H1 (cell line): Measurements from ENCODE around the gene ITGAV. TPM values are rescaled to one million over a fixed set of nuclear protein-coding genes. Genes with fewer than 3 reads are reported as not detected.
A peak's percentile ranks its signal among the peaks of the same experiment; 100 is the strongest.

Source experiments
- CTCF ChIA-PET: fragments of 300-600 bp; sonication (Branson Sonifier 250); formaldehyde crosslinking; loops from one replicate; lab custom pipeline; 2021; ENCODE audit not compliant: partially characterized antibody; lab: Charles Lee
- POLR2A ChIA-PET: fragments of 300-600 bp; sonication (Branson Sonifier 250); formaldehyde crosslinking; loops from one replicate; lab custom pipeline; 2021; ENCODE audit warnings: inconsistent platforms; ENCODE audit not compliant: partially characterized antibody; lab: Charles Lee
- DNase-seq, 2 experiments: peaks; one replicate each; pipeline versions ENCODE4 v3.0.0 to v3.0.0-alpha.2; 2010 to 2022; ENCODE audit warnings: low spot score in 2 of 2, low read depth in 1 of 2, mixed read lengths in 1 of 2
- FAIRE-seq: peaks from 2 replicates; lab custom pipeline; 2011; peaks lifted over from hg19 to GRCh38; lab: Jason Lieb, UNC
- H2AFZ ChIP-seq: 2 replicates; pipeline ENCODE4 v1.8.1; 2012; ENCODE audit warnings: low read length, inconsistent platforms
- H2AK5ac ChIP-seq: 2 replicates; pipeline ENCODE4 v1.6.1; 2013; ENCODE audit warnings: low read depth, low read length
- H2BK120ac ChIP-seq: replicated peaks from 2 replicates; pipeline ENCODE3; 2013; ENCODE audit warnings: low read depth, low read length, inconsistent platforms
- H2BK12ac ChIP-seq: 2 replicates; pipeline ENCODE4 v1.6.1; 2013; ENCODE audit warnings: low read depth, low read length
- H2BK15ac ChIP-seq: 2 replicates; pipeline ENCODE4 v1.6.1; 2013; ENCODE audit warnings: low read length
- H2BK20ac ChIP-seq: 2 replicates; pipeline ENCODE4 v1.6.1; 2013; ENCODE audit warnings: low read length
- H2BK5ac ChIP-seq: 2 replicates; pipeline ENCODE4 v1.6.1; 2013; ENCODE audit warnings: low read depth, low read length
- H3K14ac ChIP-seq: 2 replicates; pipeline ENCODE4 v1.6.1; 2013; ENCODE audit warnings: inconsistent platforms; ENCODE audit not compliant: insufficient read length
- H3K18ac ChIP-seq: 2 replicates; pipeline ENCODE4 v1.6.1; 2013; ENCODE audit warnings: low read length; ENCODE audit errors: extremely low read depth
- H3K23ac ChIP-seq: 2 replicates; pipeline ENCODE4 v1.6.1; 2013; ENCODE audit warnings: inconsistent platforms; ENCODE audit not compliant: insufficient read length
- H3K23me2 ChIP-seq: 2 replicates; pipeline ENCODE4 v1.6.1; 2013; ENCODE audit warnings: low read depth, low read length
- H3K27ac ChIP-seq: 2 replicates; pipeline ENCODE4 v1.6.1; 2011; ENCODE audit warnings: low read depth, low read length, inconsistent platforms
- H3K27me3 ChIP-seq, 4 experiments: replicated peaks in 1 of 4; 1 replicate in 1 of 4; 2 replicates in 3 of 4; pipeline versions ENCODE4 v1.6.1 to v1.8.1; 2011 to 2013; ENCODE audit warnings: low read length in 3 of 4, mild to moderate bottlenecking in 3 of 4, inconsistent platforms in 2 of 4, mixed read lengths in 2 of 4, moderate library complexity in 1 of 4; ENCODE audit not compliant: control insufficient read depth in 3 of 4, insufficient read depth in 3 of 4; ENCODE audit errors: extremely low read depth in 1 of 4
- H3K36me3 ChIP-seq, 4 experiments: 2 replicates each; pipeline versions ENCODE4 v1.6.1 to v1.8.1; 2011 to 2013; ENCODE audit warnings: mild to moderate bottlenecking in 4 of 4, low read length in 3 of 4, moderate library complexity in 2 of 4, control low read depth in 1 of 4, inconsistent platforms in 1 of 4; ENCODE audit not compliant: insufficient read depth in 4 of 4, control insufficient read depth in 2 of 4
- H3K4ac ChIP-seq: replicated peaks from 2 replicates; pipeline ENCODE3; 2013; ENCODE audit warnings: low read length, low read depth, mixed read lengths, inconsistent platforms; ENCODE audit not compliant: insufficient read length
- H3K4me1 ChIP-seq, 4 experiments: replicated peaks in 1 of 4; 1 replicate in 1 of 4; 2 replicates in 3 of 4; pipeline versions ENCODE4 v1.6.1 to v1.8.1; 2011 to 2013; ENCODE audit warnings: low read length in 3 of 4, inconsistent platforms in 2 of 4, mixed read lengths in 1 of 4; ENCODE audit not compliant: insufficient read depth in 4 of 4, control insufficient read depth in 3 of 4
- H3K4me2 ChIP-seq, 2 experiments: 2 replicates each; pipeline versions ENCODE4 v1.6.1 to v1.8.1; 2011 to 2013; ENCODE audit warnings: low read depth in 2 of 2, low read length in 2 of 2, control low read depth in 1 of 2, inconsistent platforms in 1 of 2, mild to moderate bottlenecking in 1 of 2; ENCODE audit not compliant: insufficient read depth in 1 of 2
- H3K4me3 ChIP-seq, 4 experiments: fragments of 200-600, 300-600 bp in 1 of 4; sonication (generic), shearing (Covaris generic), sonication (Bioruptor Twin) in 1 of 4; 2 replicates each; pipeline versions ENCODE4 v1.5.1 to v1.8.1; 2011 to 2016; ENCODE audit warnings: low read length in 4 of 4, low read depth in 3 of 4, control low read depth in 2 of 4, inconsistent platforms in 2 of 4, mild to moderate bottlenecking in 2 of 4, mixed read lengths in 1 of 4, moderate library complexity in 1 of 4; ENCODE audit not compliant: insufficient read depth in 2 of 4; ENCODE audit errors: extremely low read depth in 1 of 4
- H3K56ac ChIP-seq: replicated peaks from 2 replicates; pipeline ENCODE3; 2013; ENCODE audit warnings: low read depth, mild to moderate bottlenecking, mixed read lengths, low read length, inconsistent platforms; ENCODE audit not compliant: insufficient read length
- H3K79me1 ChIP-seq: 2 replicates; pipeline ENCODE4 v1.6.1; 2013; ENCODE audit warnings: low read depth, low read length, control low read depth
- H3K79me2 ChIP-seq, 2 experiments: 2 replicates each; pipeline versions ENCODE4 v1.6.1 to v1.8.1; 2012 to 2013; ENCODE audit warnings: low read length in 2 of 2, mild to moderate bottlenecking in 2 of 2, inconsistent platforms in 1 of 2; ENCODE audit not compliant: insufficient read depth in 2 of 2, control insufficient read depth in 1 of 2
- H3K9ac ChIP-seq, 4 experiments: replicated peaks in 1 of 4; 1 replicate in 1 of 4; 2 replicates in 3 of 4; pipeline versions ENCODE4 v1.6.1 to v1.8.1; 2011 to 2013; ENCODE audit warnings: low read depth in 3 of 4, low read length in 3 of 4, control low read depth in 2 of 4, mild to moderate bottlenecking in 2 of 4, moderate library complexity in 2 of 4, inconsistent platforms in 1 of 4; ENCODE audit errors: extremely low read depth in 1 of 4
- H3K9me3 ChIP-seq, 2 experiments: 2 replicates each; pipeline versions ENCODE4 v1.6.1 to v1.8.1; 2012 to 2013; ENCODE audit warnings: mild to moderate bottlenecking in 2 of 2, moderate library complexity in 2 of 2, control low read depth in 1 of 2, inconsistent platforms in 1 of 2, low read depth in 1 of 2, low read length in 1 of 2, mixed read lengths in 1 of 2; ENCODE audit not compliant: insufficient read depth in 2 of 2
- H4K20me1 ChIP-seq, 2 experiments: replicated peaks in 1 of 2; 2 replicates each; pipeline versions ENCODE3 to v1.8.1; 2011 to 2013; ENCODE audit warnings: inconsistent platforms in 2 of 2, low read length in 2 of 2, mild to moderate bottlenecking in 1 of 2; ENCODE audit not compliant: insufficient read depth in 2 of 2, control insufficient read depth in 1 of 2
- H4K5ac ChIP-seq: 2 replicates; pipeline ENCODE4 v1.6.1; 2013; ENCODE audit warnings: low read length, low read depth, mixed read lengths, inconsistent platforms; ENCODE audit not compliant: insufficient read length
- H4K8ac ChIP-seq: 2 replicates; pipeline ENCODE4 v1.8.0; 2013; ENCODE audit warnings: mild to moderate bottlenecking, moderate library complexity, low read length, inconsistent platforms; ENCODE audit not compliant: insufficient read depth; ENCODE audit errors: extremely low read depth
- H4K91ac ChIP-seq: replicated peaks from 2 replicates; pipeline ENCODE3; 2013; ENCODE audit warnings: low read length, mixed read lengths, inconsistent platforms; ENCODE audit not compliant: insufficient read length
- CHD1 ChIP-seq: IDR thresholded peaks from 2 replicates; pipeline ENCODE4 v1.6.1; 2012; ENCODE audit warnings: low read depth, low read length, improper control_type of control experiment
- CTBP2 ChIP-seq: IDR thresholded peaks from 2 replicates; pipeline ENCODE4 v1.7.0; 2011; ENCODE audit warnings: borderline replicate concordance, mild to moderate bottlenecking, moderate library complexity, mixed read lengths, low read length; ENCODE audit not compliant: insufficient read depth, insufficient read length
- RBBP5 ChIP-seq: IDR thresholded peaks from 2 replicates; pipeline ENCODE4 v1.7.1; 2012; ENCODE audit warnings: low read depth, mild to moderate bottlenecking, inconsistent platforms, low read length, moderate library complexity, borderline replicate concordance
- YY1 ChIP-seq: IDR thresholded peaks from 2 replicates; pipeline ENCODE4 v1.6.1; 2011; ENCODE audit warnings: low read depth, mild to moderate bottlenecking, low read length
- WGBS, 2 experiments: shearing (Covaris generic) in 1 of 2; methylation state at CpG; one replicate each; pipeline versions ENCODE4 v1.1.6 to v1.1.7; 2013 to 2015; ENCODE audit warnings: low lambda C conversion rate in 2 of 2, mixed read lengths in 2 of 2, inconsistent platforms in 1 of 2, low coverage in 1 of 2, missing lambda C conversion rate in 1 of 2; ENCODE audit not compliant: insufficient replicate concordance in 2 of 2, insufficient coverage in 1 of 2, insufficient read length in 1 of 2; ENCODE audit errors: extremely low coverage in 1 of 2, missing lambda C conversion rate in 1 of 2; 5-methylcytosine and 5-hydroxymethylcytosine counted together
- polyA plus RNA-seq, 7 experiments: library from polyadenylated mRNA; depleted of rRNA in 3 of 7; stranded (reverse) in 5 of 7; unstranded in 2 of 7; fragments of >200 nt in 5 of 7; fragments of 200-250 nt in 2 of 7; gene quantifications; 1 replicate in 5 of 7; 2 replicates in 1 of 7; 4 replicates in 1 of 7; pipeline versions ENCODE4 v1.2.1 to v1.2.3, GENCODE V29; 2011 to 2013; ENCODE audit warnings: missing spikeins in 2 of 7, mixed read lengths in 2 of 7
- total RNA-seq: library from RNA; stranded (reverse); fragmentation: NEBNext Ultra II Directional; extraction: Animal tissue kit (Norgen Biotek cat#: 25700); gene quantifications from 2 replicates; pipeline ENCODE4 v1.2.1, GENCODE V29; 2021
- TF ChIP-seq, protein P1 (sequence below): IDR thresholded peaks from 2 replicates; pipeline ENCODE4 v1.6.1; 2011; ENCODE audit warnings: low read depth, mild to moderate bottlenecking, low read length; ENCODE audit not compliant: insufficient read depth

ITGAV gene
- total and polyA plus RNA-seq, 2 of the 8 experiments (the other 6 are each of a cell fraction or from before 2014, with no cell fraction given), result 11.7 to 42.4 TPM

DNA sequence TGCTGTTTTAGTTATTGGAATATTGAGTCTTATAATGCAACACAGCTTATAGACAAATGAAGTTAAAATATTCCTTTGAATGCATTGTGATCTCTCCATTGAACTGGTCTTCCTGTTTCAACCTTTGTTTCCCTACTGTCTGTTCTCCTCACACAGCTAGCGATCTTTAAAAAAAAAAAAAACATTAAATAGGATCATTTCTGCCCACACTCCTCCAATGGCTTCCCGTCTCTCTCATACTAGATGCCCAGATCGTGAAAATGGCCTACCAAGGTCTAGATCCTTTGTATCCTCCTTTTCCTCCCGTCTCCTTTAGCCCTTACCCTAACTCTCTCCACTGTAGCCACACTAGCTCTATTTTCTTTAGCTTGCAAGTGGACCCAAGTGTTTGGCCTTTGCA, 106.4 kb downstream of the ITGAV start:
- peaks cover 0 to 48% of the 10 kb centered on the region in 2 experiments; a peak in 3 of 4 replicates for H3K79me2 ChIP-seq
- TF ChIP-seq, protein P1, sequence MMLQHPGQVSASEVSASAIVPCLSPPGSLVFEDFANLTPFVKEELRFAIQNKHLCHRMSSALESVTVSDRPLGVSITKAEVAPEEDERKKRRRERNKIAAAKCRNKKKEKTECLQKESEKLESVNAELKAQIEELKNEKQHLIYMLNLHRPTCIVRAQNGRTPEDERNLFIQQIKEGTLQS, result no peak
- no peak for TF ChIP-seq RBBP5
- TF ChIP-seq YY1, result no peak
- no peak for TF ChIP-seq CHD1
- TF ChIP-seq CTBP2, result no peak

More for the DNA sequence above, 106.4 kb downstream of the ITGAV start:
- H3K23me2 ChIP-seq, result peaks cover 7% of the 10 kb centered on the region; the same call in 1 of the 2 replicates
- ChIA-PET POLR2A (interaction anchor here (2.5 kb wide), 1 partner anchor 11 kb away, joined by 7 read pairs; no protein-coding TSS in a partner anchor), CTCF (interaction anchor here (6.0 kb wide), 1 partner anchor 84 kb away, joined by 31 read pairs; no protein-coding TSS in a partner anchor)
- no peak overlapping the region for H3K18ac ChIP-seq
- H2BK15ac ChIP-seq, result no peak overlapping the region
- no peak overlapping the region for H2BK20ac ChIP-seq
- H3K14ac ChIP-seq, result no peak overlapping the region
- no peaks in the 10 kb centered on the region for H3K9me3 ChIP-seq
- H4K91ac ChIP-seq, result no peak overlapping the region
- H2BK5ac ChIP-seq, result no peak overlapping the region
- no peaks in the 10 kb centered on the region for H4K20me1 ChIP-seq
- H4K5ac ChIP-seq, result no peak overlapping the region
- H2BK120ac ChIP-seq, result no peak overlapping the region
- no peaks in the 10 kb centered on the region for H3K27me3 ChIP-seq
- DNase-seq (no peak), FAIRE-seq (peak; percentile 13)
- H3K23ac ChIP-seq, result no peak overlapping the region
- H2AK5ac ChIP-seq, result no peak overlapping the region
- H2BK12ac ChIP-seq, result no peak overlapping the region
- no peak overlapping the region for H3K27ac ChIP-seq
- 96% methylated on average over 4 of the region's 4 CpGs; no CpG with 5 or more reads in 1 of the 2 experiments for WGBS, 2 experiments
- no peak overlapping the region for H4K8ac ChIP-seq
- no peak overlapping the region for H3K56ac ChIP-seq
- H3K79me1 ChIP-seq, result no peaks in the 10 kb centered on the region
- peak overlapping the region in 1 of 4 experiments; percentile 82; a peak in 1 of 8 replicates for H3K4me3 ChIP-seq
- no peaks in the 10 kb centered on the region for H3K36me3 ChIP-seq
- H2AFZ ChIP-seq, result no peak overlapping the region
- no peak overlapping the region for H3K9ac ChIP-seq
- H3K4me2 ChIP-seq, result no peak overlapping the region; a peak in 3 of 4 replicates
- no peak overlapping the region for H3K4ac ChIP-seq
- H3K4me1 ChIP-seq, result peaks cover 0 to 3% (median 1%) of the 10 kb centered on the region in 4 experiments; a peak in 3 of 7 replicates
